ENCODE results near the gene ANKRD13D. TPM values are rescaled to one million over a fixed set of nuclear protein-coding genes. Genes with fewer than 3 reads are reported as not detected.
A peak's percentile ranks its signal among the peaks of the same experiment; 100 is the strongest.

The ANKRD13D gene
- total and polyA plus RNA-seq, 5 donors from 2014 or later = 9.5 to 158 (median 12.7) TPM

DNA sequence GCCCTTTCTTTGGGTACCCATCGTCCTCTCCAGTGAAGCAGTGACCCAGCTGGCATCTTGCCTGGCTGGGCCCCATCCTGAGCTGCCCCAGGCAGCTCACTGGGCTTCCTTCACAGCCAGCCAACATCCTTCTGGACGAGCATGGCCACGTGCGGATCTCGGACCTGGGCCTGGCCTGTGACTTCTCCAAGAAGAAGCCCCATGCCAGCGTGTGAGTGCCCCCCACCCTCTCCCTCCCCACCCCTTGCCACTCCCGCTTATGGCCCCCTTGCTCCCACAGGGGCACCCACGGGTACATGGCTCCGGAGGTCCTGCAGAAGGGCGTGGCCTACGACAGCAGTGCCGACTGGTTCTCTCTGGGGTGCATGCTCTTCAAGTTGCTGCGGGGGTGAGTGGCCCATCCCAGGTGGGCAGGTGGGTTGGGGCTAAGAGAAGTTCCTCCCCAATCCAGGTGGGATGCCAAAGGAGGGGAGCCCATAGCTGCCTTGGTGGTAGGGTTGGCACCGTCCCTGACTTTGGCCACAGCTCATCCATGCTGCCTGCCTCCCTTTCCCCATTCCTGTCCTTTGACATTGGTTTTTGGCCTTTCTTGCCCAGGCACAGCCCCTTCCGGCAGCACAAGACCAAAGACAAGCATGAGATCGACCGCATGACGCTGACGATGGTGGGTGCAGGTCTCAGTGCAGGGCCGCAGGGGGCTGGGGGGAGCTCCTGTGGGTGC lies 6.8 kb upstream of the ANKRD13D start:
- ATAC-seq (ENCODE audit: low read depth in 2 of 2) = no peak
- Histone ChIP-seq H3K27ac (ENCODE audit: insufficient read depth, low read length, poor library complexity, severe bottlenecking) (peak overlapping the region; percentile 6), H3K4me1 (ENCODE audit: control insufficient read depth, insufficient read depth, low read length, poor library complexity, severe bottlenecking) (peaks cover 52% of the 10 kb centered on the region), H3K27me3 (ENCODE audit: control insufficient read depth, insufficient read depth, low read length) (no peaks in the 10 kb centered on the region), H3K36me3 (ENCODE audit: control insufficient read depth, insufficient read depth, low read length) (peaks cover 77% of the 10 kb centered on the region), H3K9me3 (ENCODE audit: control insufficient read depth in 2 of 2, low read length in 2 of 2) (no peaks in the 10 kb centered on the region), H3K4me3 (ENCODE audit: low read depth, low read length) (no peak overlapping the region)
- no peak for DNase-seq
- Mint-ChIP-seq H3K4me1 (peaks cover 0 to 51% (median 14%) of the 10 kb centered on the region in 4 donors), H3K4me3 (peak overlapping the region in 1 of 4 donors; percentile 35), H3K27me3 (peaks cover 2% of the 10 kb centered on the region), H3K27ac (peak overlapping the region in 1 of 3 donors; percentile 43), H3K9me3 (peaks cover 0 to 1% (median 0%) of the 10 kb centered on the region in 7 donors), H3K36me3 (peaks cover 4% of the 10 kb centered on the region)

DNA sequence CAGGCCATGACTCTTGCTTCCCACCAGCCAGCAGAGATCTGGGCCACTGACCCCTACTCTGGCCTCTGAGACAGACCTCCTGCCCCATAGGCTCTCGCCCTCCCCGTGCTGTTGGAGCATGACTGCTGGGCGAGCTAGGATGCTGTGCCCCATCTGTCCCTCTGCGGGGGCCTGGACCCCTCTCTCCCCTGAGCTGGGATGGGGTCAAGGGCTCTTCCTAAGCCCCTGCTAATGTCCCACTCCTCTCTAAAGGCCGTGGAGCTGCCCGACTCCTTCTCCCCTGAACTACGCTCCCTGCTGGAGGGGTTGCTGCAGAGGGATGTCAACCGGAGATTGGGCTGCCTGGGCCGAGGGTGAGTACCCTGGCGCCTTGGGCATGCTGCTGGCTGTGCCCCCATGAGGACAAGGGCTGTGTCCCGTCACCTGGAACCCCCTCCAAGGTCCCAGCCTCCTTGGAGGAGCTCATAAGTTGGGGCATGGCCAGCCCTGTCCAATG lies 6.2 kb upstream of the ANKRD13D start:
- Mint-ChIP-seq H3K4me3 (no peak overlapping the region), H3K27ac (peak overlapping the region in 1 of 3 donors; percentile 9), H3K36me3 (peaks cover 4% of the 10 kb centered on the region), H3K9me3 (peaks cover 0 to 1% (median 0%) of the 10 kb centered on the region in 7 donors), H3K4me1 (peaks cover 0 to 51% (median 17%) of the 10 kb centered on the region in 4 donors), H3K27me3 (peaks cover 5% of the 10 kb centered on the region)
- peak overlapping the region; percentile 19 for H3K27ac ChIP-seq (ENCODE audit: insufficient read depth, low read length, poor library complexity, severe bottlenecking)
- no peaks in the 10 kb centered on the region for H3K27me3 ChIP-seq (ENCODE audit: control insufficient read depth, insufficient read depth, low read length)
- H3K4me3 ChIP-seq (ENCODE audit: low read depth, low read length) = no peak overlapping the region
- DNase-seq = no peak
- peaks cover 52% of the 10 kb centered on the region for H3K4me1 ChIP-seq (ENCODE audit: control insufficient read depth, insufficient read depth, low read length, poor library complexity, severe bottlenecking)
- peaks cover 77% of the 10 kb centered on the region for H3K36me3 ChIP-seq (ENCODE audit: control insufficient read depth, insufficient read depth, low read length)
- ATAC-seq (ENCODE audit: low read depth in 2 of 2) = no peak
- no peaks in the 10 kb centered on the region for H3K9me3 ChIP-seq (ENCODE audit: control insufficient read depth in 2 of 2, low read length in 2 of 2)

DNA sequence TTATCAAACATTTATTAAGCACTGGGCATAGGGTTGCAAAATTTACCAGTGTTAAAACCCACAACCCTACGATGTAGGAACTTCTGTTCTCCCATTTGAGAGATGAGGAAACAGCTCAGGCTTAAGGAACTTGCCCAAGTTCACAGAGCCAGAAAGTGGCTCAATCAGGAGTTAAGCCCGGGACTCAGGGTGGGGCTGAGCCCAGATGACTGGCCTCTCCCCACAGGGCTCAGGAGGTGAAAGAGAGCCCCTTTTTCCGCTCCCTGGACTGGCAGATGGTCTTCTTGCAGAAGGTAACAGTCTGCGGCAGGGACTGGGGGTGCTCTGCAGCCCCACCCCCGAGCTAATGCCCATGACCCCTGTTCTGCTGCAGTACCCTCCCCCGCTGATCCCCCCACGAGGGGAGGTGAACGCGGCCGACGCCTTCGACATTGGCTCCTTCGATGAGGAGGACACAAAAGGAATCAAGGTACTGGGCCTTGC lies 5.6 kb upstream of the ANKRD13D start:
- H3K4me3 Mint-ChIP-seq = peak overlapping the region in 1 of 4 donors; percentile 52
- peaks cover 4% of the 10 kb centered on the region for H3K36me3 Mint-ChIP-seq
- H3K27ac Mint-ChIP-seq = peak overlapping the region in 2 of 3 donors; percentile 29 to 89
- no peak for DNase-seq
- no peak for ATAC-seq (ENCODE audit: low read depth in 2 of 2)
- Histone ChIP-seq H3K4me1 (ENCODE audit: control insufficient read depth, insufficient read depth, low read length, poor library complexity, severe bottlenecking) (peaks cover 52% of the 10 kb centered on the region), H3K4me3 (ENCODE audit: low read depth, low read length) (no peak overlapping the region), H3K9me3 (ENCODE audit: control insufficient read depth in 2 of 2, low read length in 2 of 2) (no peaks in the 10 kb centered on the region), H3K27me3 (ENCODE audit: control insufficient read depth, insufficient read depth, low read length) (no peaks in the 10 kb centered on the region), H3K36me3 (ENCODE audit: control insufficient read depth, insufficient read depth, low read length) (peaks cover 77% of the 10 kb centered on the region), H3K27ac (ENCODE audit: insufficient read depth, low read length, poor library complexity, severe bottlenecking) (peak overlapping the region; percentile 19)
- peaks cover 5% of the 10 kb centered on the region for H3K27me3 Mint-ChIP-seq
- H3K4me1 Mint-ChIP-seq = peaks cover 0 to 49% (median 17%) of the 10 kb centered on the region in 4 donors
- peaks cover 0 to 1% (median 0%) of the 10 kb centered on the region in 7 donors for H3K9me3 Mint-ChIP-seq

DNA sequence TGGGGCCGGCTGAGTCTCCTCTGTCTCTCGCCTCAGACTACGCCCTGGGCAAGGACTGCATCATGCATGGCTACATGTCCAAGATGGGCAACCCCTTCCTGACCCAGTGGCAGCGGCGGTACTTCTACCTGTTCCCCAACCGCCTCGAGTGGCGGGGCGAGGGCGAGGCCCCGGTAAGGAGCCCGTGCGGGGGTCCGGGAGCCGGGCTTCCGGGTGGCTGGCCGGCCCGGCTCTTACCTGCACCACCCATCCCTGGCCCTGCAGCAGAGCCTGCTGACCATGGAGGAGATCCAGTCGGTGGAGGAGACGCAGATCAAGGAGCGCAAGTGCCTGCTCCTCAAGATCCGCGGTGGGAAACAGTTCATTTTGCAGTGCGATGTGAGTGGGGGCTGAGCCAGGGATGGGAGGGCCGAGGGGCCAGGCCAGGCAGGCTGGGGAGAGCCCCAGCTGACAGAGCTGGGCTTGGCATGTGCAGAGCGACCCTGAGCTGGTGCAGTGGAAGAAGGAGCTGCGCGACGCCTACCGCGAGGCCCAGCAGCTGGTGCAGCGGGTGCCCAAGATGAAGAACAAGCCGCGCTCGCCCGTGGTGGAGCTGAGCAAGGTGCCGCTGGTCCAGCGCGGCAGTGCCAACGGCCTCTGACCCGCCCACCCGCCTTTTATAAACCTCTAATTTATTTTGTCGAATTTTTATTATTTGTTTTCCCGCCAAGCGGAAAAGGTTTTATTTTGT lies 4.1 kb upstream of the ANKRD13D start:
- peaks cover 42% of the 10 kb centered on the region for H3K4me1 ChIP-seq (ENCODE audit: control insufficient read depth, insufficient read depth, low read length, poor library complexity, severe bottlenecking)
- H3K4me3 ChIP-seq (ENCODE audit: low read depth, low read length) = no peak overlapping the region
- no peaks in the 10 kb centered on the region for H3K27me3 ChIP-seq (ENCODE audit: control insufficient read depth, insufficient read depth, low read length)
- Mint-ChIP-seq H3K27me3 (peaks cover 5% of the 10 kb centered on the region), H3K27ac (peak overlapping the region in 1 of 3 donors; percentile 48), H3K9me3 (peaks cover 0 to 1% (median 0%) of the 10 kb centered on the region in 7 donors), H3K4me1 (peaks cover 0 to 40% (median 15%) of the 10 kb centered on the region in 4 donors), H3K36me3 (peaks cover 4% of the 10 kb centered on the region), H3K4me3 (no peak overlapping the region)
- no peaks in the 10 kb centered on the region for H3K9me3 ChIP-seq (ENCODE audit: control insufficient read depth in 2 of 2, low read length in 2 of 2)
- H3K27ac ChIP-seq (ENCODE audit: insufficient read depth, low read length, poor library complexity, severe bottlenecking) = peak overlapping the region; percentile 95
- no peak for ATAC-seq (ENCODE audit: low read depth in 2 of 2)
- DNase-seq = no peak
- H3K36me3 ChIP-seq (ENCODE audit: control insufficient read depth, insufficient read depth, low read length) = peaks cover 64% of the 10 kb centered on the region

DNA sequence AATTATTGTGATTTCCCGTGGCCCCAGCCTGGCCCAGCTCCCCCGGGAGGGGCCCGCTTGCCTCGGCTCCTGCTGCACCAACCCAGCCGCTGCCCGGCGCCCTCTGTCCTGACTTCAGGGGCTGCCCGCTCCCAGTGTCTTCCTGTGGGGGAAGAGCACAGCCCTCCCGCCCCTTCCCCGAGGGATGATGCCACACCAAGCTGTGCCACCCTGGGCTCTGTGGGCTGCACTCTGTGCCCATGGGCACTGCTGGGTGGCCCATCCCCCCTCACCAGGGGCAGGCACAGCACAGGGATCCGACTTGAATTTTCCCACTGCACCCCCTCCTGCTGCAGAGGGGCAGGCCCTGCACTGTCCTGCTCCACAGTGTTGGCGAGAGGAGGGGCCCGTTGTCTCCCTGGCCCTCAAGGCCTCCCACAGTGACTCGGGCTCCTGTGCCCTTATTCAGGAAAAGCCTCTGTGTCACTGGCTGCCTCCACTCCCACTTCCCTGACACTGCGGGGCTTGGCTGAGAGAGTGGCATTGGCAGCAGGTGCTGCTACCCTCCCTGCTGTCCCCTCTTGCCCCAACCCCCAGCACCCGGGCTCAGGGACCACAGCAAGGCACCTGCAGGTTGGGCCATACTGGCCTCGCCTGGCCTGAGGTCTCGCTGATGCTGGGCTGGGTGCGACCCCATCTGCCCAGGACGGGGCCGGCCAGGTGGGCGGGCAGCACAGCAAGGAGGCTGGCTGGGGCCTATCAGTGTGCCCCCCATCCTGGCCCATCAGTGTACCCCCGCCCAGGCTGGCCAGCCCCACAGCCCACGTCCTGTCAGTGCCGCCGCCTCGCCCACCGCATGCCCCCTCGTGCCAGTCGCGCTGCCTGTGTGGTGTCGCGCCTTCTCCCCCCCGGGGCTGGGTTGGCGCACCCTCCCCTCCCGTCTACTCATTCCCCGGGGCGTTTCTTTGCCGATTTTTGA lies 3.3 kb upstream of the ANKRD13D start:
- Mint-ChIP-seq H3K27me3 (peaks cover 5% of the 10 kb centered on the region), H3K27ac (peak overlapping the region in 2 of 3 donors; percentile 99 to 100), H3K36me3 (peaks cover 4% of the 10 kb centered on the region), H3K9me3 (peaks cover 0 to 1% (median 0%) of the 10 kb centered on the region in 7 donors), H3K4me1 (peaks cover 0 to 44% (median 16%) of the 10 kb centered on the region in 4 donors), H3K4me3 (no peak overlapping the region)
- Histone ChIP-seq H3K27me3 (ENCODE audit: control insufficient read depth, insufficient read depth, low read length) (no peaks in the 10 kb centered on the region), H3K4me3 (ENCODE audit: low read depth, low read length) (no peak overlapping the region), H3K4me1 (ENCODE audit: control insufficient read depth, insufficient read depth, low read length, poor library complexity, severe bottlenecking) (peaks cover 45% of the 10 kb centered on the region), H3K27ac (ENCODE audit: insufficient read depth, low read length, poor library complexity, severe bottlenecking) (peak overlapping the region; percentile 95), H3K36me3 (ENCODE audit: control insufficient read depth, insufficient read depth, low read length) (peaks cover 62% of the 10 kb centered on the region), H3K9me3 (ENCODE audit: control insufficient read depth in 2 of 2, low read length in 2 of 2) (no peaks in the 10 kb centered on the region)
- DNase-seq (no peak), ATAC-seq (ENCODE audit: low read depth in 2 of 2) (no peak)

DNA sequence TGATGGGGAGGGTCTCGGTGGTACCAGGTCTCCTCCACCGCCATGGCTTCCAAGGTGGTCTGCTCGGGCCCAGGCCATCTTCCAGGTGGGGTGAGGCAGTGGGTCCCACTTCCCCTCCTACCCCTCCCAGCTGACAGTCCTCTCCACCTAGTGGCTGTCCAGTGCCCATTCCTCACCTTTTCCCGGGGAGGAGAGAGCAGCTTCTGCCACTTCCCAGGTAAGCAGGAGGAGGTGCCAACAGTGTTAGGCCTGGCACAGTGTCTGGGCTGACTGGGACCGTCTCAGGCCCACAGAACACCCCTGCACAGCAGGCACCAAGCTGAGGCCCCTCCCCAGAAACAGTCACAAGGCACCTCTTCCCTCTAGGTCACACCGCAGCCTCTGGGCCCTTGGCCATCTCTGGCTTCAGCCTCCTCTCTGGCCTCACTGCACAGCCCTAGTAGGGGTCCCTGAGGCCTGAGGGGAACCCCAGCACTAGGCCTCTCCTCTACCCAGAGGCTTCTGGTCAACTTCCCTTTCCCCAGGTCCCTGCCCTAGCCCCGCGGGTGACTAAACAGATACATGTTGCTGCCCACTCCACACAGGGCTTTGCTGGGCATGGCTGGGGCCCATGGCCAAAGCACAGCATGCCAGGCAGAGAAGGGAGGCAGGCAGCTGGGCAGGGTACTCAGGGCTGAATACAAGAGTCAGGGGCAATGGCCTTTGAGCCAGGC lies 2.3 kb upstream of the ANKRD13D start:
- ATAC-seq (ENCODE audit: low read depth in 2 of 2) = no peak
- Mint-ChIP-seq H3K4me3 (peak overlapping the region; percentile 80 to 87 (median 82)), H3K27ac (peak overlapping the region; percentile 98 to 100 (median 99)), H3K4me1 (peaks cover 0 to 49% (median 16%) of the 10 kb centered on the region in 4 donors), H3K27me3 (peaks cover 5% of the 10 kb centered on the region), H3K36me3 (peaks cover 4% of the 10 kb centered on the region), H3K9me3 (peaks cover 0 to 1% (median 0%) of the 10 kb centered on the region in 7 donors)
- no peaks in the 10 kb centered on the region for H3K27me3 ChIP-seq (ENCODE audit: control insufficient read depth, insufficient read depth, low read length)
- H3K36me3 ChIP-seq (ENCODE audit: control insufficient read depth, insufficient read depth, low read length) = peaks cover 56% of the 10 kb centered on the region
- H3K4me3 ChIP-seq (ENCODE audit: low read depth, low read length) = peak overlapping the region; percentile 47
- no peaks in the 10 kb centered on the region for H3K9me3 ChIP-seq (ENCODE audit: control insufficient read depth in 2 of 2, low read length in 2 of 2)
- peaks cover 54% of the 10 kb centered on the region for H3K4me1 ChIP-seq (ENCODE audit: control insufficient read depth, insufficient read depth, low read length, poor library complexity, severe bottlenecking)
- DNase-seq = peak in 1 of 3 donors; percentile 34
- H3K27ac ChIP-seq (ENCODE audit: insufficient read depth, low read length, poor library complexity, severe bottlenecking) = peak overlapping the region; percentile 95

Data from CD4-positive, CD25-positive, alpha-beta regulatory T cell (primary cell).